Measurements from ENCODE around the gene GLT8D2.
"Not testable (repeated sequence)": the region's sequence is repeated elsewhere in the genome, so short reads cannot be mapped to it uniquely, and the experiment has no call there.

GLT8D2 gene

GRCh38 chr12:104048162-104048561 is 1.8 kb downstream of the GLT8D2 start:
- TF ChIP-seq, protein P1, sequence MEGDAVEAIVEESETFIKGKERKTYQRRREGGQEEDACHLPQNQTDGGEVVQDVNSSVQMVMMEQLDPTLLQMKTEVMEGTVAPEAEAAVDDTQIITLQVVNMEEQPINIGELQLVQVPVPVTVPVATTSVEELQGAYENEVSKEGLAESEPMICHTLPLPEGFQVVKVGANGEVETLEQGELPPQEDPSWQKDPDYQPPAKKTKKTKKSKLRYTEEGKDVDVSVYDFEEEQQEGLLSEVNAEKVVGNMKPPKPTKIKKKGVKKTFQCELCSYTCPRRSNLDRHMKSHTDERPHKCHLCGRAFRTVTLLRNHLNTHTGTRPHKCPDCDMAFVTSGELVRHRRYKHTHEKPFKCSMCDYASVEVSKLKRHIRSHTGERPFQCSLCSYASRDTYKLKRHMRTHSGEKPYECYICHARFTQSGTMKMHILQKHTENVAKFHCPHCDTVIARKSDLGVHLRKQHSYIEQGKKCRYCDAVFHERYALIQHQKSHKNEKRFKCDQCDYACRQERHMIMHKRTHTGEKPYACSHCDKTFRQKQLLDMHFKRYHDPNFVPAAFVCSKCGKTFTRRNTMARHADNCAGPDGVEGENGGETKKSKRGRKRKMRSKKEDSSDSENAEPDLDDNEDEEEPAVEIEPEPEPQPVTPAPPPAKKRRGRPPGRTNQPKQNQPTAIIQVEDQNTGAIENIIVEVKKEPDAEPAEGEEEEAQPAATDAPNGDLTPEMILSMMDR (IDR thresholded peaks at IDR 0.05; ENCODE audit: control insufficient read depth, extremely low read depth, insufficient read depth), result no peak
- no peak for DNase-seq (ENCODE audit: low read depth)
- H3K4me3 ChIP-seq (ENCODE audit: low read depth, low read length), result no peak overlapping the region

DNA sequence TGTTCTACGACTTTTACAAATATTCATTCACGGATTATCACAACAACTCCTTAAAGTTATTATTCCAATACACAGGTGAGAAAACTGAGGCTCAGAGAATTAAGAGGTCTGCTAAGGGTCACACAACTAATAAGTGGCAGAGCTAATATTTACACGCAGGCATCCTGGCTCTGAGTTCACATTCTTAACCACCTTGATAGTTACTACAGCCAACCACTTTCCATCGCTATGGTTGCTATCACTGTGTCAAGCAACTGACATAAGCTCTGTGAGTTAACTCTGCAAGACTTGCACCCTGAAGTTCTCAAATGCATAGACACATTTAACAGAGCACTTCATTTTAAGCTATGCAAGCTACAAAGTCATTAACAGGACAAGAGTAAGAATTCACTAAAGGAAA is 3.7 kb downstream of the GLT8D2 start:
- H3K4me3 ChIP-seq (ENCODE audit: low read depth, low read length), result no peak overlapping the region
- no peak for DNase-seq (ENCODE audit: low read depth)
- TF ChIP-seq, protein P1 (IDR thresholded peaks at IDR 0.05; ENCODE audit: control insufficient read depth, extremely low read depth, insufficient read depth), result no peak

DNA sequence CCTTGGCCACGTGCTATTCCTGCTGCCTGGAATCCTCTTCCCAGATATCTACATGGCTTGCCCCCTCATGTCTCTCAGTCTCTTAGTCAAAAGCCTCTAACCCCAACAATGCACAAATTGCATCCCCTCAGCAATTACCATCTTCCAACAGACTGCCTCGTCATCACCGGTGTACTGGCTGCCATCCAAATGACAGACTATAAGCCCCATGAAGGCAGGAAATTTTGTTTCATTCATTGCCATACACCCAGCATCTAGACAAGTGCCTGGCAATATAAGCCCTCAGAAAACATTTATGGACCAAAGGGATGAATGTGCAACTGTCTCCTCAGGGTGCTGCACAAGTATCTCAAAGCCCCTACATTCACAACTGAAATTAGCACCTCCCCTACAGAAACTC is 5.8 kb downstream of the GLT8D2 start:
- TF ChIP-seq, protein P1 (IDR thresholded peaks at IDR 0.05; ENCODE audit: control insufficient read depth, extremely low read depth, insufficient read depth), result no peak
- H3K4me3 ChIP-seq (ENCODE audit: low read depth, low read length), result no peak overlapping the region
- DNase-seq (ENCODE audit: low read depth), result no peak

- DNase-seq (ENCODE audit: low read depth), result no peak
- no peak overlapping the region for H3K4me3 ChIP-seq (ENCODE audit: low read depth, low read length)
- TF ChIP-seq, protein P1 (IDR thresholded peaks at IDR 0.05; ENCODE audit: control insufficient read depth, extremely low read depth, insufficient read depth), result no peak
These were observed 7.4 kb downstream of the GLT8D2 start for GRCh38 chr12:104042580-104042979.

- not testable (repeated sequence) for H3K4me3 ChIP-seq (ENCODE audit: low read depth, low read length)
These were observed 10.2 kb downstream of the GLT8D2 start for GRCh38 chr12:104039769-104040168.

DNA sequence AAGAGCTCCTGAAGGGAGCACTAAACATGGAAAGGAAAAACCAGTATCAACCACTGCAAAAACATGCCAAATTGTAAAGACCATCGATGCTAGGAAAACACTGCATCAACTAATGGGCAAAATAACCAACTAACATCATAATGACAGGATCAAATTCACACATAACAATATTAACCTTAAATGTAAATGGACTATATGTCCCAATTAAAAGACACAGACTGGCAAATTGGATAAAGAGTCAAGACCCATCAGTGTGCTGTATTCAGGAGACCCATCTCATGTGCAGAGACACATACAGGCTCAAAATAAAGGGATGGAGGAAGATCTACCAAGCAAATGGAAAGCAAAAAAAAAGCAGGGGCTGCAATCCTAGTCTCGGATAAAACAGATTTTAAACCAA is 13.8 kb downstream of the GLT8D2 start:
- not testable (repeated sequence) for H3K4me3 ChIP-seq (ENCODE audit: low read depth, low read length); DNase-seq (ENCODE audit: low read depth)

More at GRCh38 chr12:104039769-104040168, 10.2 kb downstream of the GLT8D2 start:
- not testable (repeated sequence) for DNase-seq (ENCODE audit: low read depth)

GRCh38 chr12:104030596-104030995 is 19.4 kb downstream of the GLT8D2 start:
- not testable (repeated sequence) for DNase-seq (ENCODE audit: low read depth); H3K4me3 ChIP-seq (ENCODE audit: low read depth, low read length)

GRCh38 chr12:104026841-104027599 is 23.0 kb downstream of the GLT8D2 start:
- no peak for DNase-seq (ENCODE audit: low read depth)
- TF ChIP-seq, protein P1 (IDR thresholded peaks at IDR 0.05; ENCODE audit: control insufficient read depth, extremely low read depth, insufficient read depth), result no peak
- H3K4me3 ChIP-seq (ENCODE audit: low read depth, low read length), result no peak overlapping the region
